ENCODE data around the gene RNF151.

- TF ChIP-seq JUND (IDR thresholded peaks at IDR 0.05; ENCODE audit: low read depth, low read length) (no peak), ZNF217 (IDR thresholded peaks at IDR 0.05) (no peak), ZNF274 (IDR thresholded peaks at IDR 0.05; ENCODE audit: insufficient read depth, insufficient read length) (no peak), CTCF (IDR thresholded peaks at IDR 0.05 in 2 of 3, conservative IDR thresholded peaks at IDR 0.05 in 1 of 3; ENCODE audit: control insufficient read depth in 2 of 3, extremely low read depth in 1 of 3, insufficient read depth in 1 of 3, low read depth in 3 of 3, low read length in 3 of 3) (no peak), SP1 (IDR thresholded peaks at IDR 0.05; ENCODE audit: low read depth, low read length) (no peak), NRF1 (conservative IDR thresholded peaks at IDR 0.05; ENCODE audit: low read depth, low read length) (no peak), POLR2A (IDR thresholded peaks at IDR 0.05; ENCODE audit: low read depth, low read length) (no peak), FOXM1 (IDR thresholded peaks at IDR 0.05; ENCODE audit: low read depth, low read length) (no peak), ZNF207 (IDR thresholded peaks at IDR 0.05; ENCODE audit: borderline replicate concordance) (no peak), SRF (IDR thresholded peaks at IDR 0.05; ENCODE audit: low read depth in 2 of 2, low read length in 2 of 2) (no peak), CEBPB (IDR thresholded peaks at IDR 0.05; ENCODE audit: borderline replicate concordance in 1 of 2, low read depth in 2 of 2, low read length in 2 of 2) (no peak)
Observed at GRCh38 chr16:1919327-1919998, 47.2 kb upstream of the RNF151 start.

Measured in GM12878 (cell line).